C4-2B (cell line): ENCODE results near the gene POLR2B.

Experiments
- ZFX ChIP-seq: fragments of 450-650 bp; IDR thresholded peaks from 2 replicates; pipeline ENCODE4 v1.6.1; 2017
- TF ChIP-seq, protein P1 (sequence below): fragments of 450-650 bp; conservative IDR thresholded peaks from 2 replicates; pipeline ENCODE4 v1.5.1; 2017; ENCODE audit warnings: mild to moderate bottlenecking

- TF ChIP-seq, protein P1, sequence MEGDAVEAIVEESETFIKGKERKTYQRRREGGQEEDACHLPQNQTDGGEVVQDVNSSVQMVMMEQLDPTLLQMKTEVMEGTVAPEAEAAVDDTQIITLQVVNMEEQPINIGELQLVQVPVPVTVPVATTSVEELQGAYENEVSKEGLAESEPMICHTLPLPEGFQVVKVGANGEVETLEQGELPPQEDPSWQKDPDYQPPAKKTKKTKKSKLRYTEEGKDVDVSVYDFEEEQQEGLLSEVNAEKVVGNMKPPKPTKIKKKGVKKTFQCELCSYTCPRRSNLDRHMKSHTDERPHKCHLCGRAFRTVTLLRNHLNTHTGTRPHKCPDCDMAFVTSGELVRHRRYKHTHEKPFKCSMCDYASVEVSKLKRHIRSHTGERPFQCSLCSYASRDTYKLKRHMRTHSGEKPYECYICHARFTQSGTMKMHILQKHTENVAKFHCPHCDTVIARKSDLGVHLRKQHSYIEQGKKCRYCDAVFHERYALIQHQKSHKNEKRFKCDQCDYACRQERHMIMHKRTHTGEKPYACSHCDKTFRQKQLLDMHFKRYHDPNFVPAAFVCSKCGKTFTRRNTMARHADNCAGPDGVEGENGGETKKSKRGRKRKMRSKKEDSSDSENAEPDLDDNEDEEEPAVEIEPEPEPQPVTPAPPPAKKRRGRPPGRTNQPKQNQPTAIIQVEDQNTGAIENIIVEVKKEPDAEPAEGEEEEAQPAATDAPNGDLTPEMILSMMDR: no peak
- TF ChIP-seq ZFX: no peak
Observed at GRCh38 chr4:57055886-57056285, 77.2 kb downstream of the POLR2B start.
